Vagina (tissue), 2 donors: ENCODE data around the gene VASH1.

Source experiments
- CTCF ChIP-seq, 3 experiments: fragments of 450-650 bp in 2 of 3; fragments of 200-600 bp in 1 of 3; sonication (generic) in 1 of 3; IDR thresholded peaks; one replicate each; pipeline ENCODE4 v1.5.1; 2017 to 2019; ENCODE audit warnings: antibody characterized with exemption in 3 of 3, mild to moderate bottlenecking in 2 of 3, moderate library complexity in 2 of 3
- POLR2A ChIP-seq, 2 donors: fragments of 450-650 bp; IDR thresholded peaks; one replicate each; pipeline ENCODE4 v1.6.1; 2017; ENCODE audit warnings: antibody characterized with exemption in 2 of 2, mild to moderate bottlenecking in 2 of 2, moderate library complexity in 2 of 2

GRCh38 chr14:76763096-76764041 is 2.1 kb downstream of the VASH1 start:
- TF ChIP-seq CTCF (IDR thresholded peaks at IDR 0.05) (no peak), POLR2A (IDR thresholded peaks at IDR 0.05) (no peak)
